Mucosa of descending colon (tissue), 3 donors: Measurements from ENCODE around the gene MYF5. TPM values are rescaled to one million over a fixed set of nuclear protein-coding genes. Genes with fewer than 3 reads are reported as not detected.
A peak's percentile ranks its signal among the peaks of the same experiment; 100 is the strongest.

Experiments
- ATAC-seq: fragments of 200-7000 bp; cut with Tn5 transposase; one replicate; pipeline ENCODE4 v1.9.1; 2020; ENCODE audit warnings: mild to moderate bottlenecking, moderate library complexity
- DNase-seq, 3 donors: peaks; one replicate each; pipeline ENCODE4 v3.0.0-alpha.2; 2020
- H3K36me3 ChIP-seq: fragments of 200-600 bp; one replicate; pipeline ENCODE4 v1.8.0; 2021; ENCODE audit warnings: low read depth, mild to moderate bottlenecking
- H3K4me1 ChIP-seq: fragments of 200-600 bp; one replicate; pipeline ENCODE4 v1.8.0; 2021; ENCODE audit warnings: low read depth, mild to moderate bottlenecking
- H3K4me3 ChIP-seq: fragments of 200-600 bp; one replicate; pipeline ENCODE4 v1.8.0; 2021; ENCODE audit warnings: mild to moderate bottlenecking
- H3K9me3 ChIP-seq: fragments of 200-600 bp; one replicate; pipeline ENCODE4 v1.8.0; 2021; ENCODE audit warnings: mild to moderate bottlenecking
- CTCF ChIP-seq: fragments of 200-600 bp; IDR thresholded peaks from one replicate; pipeline ENCODE4 v1.8.0; 2022; ENCODE audit warnings: antibody characterized with exemption, mild to moderate bottlenecking
- intact Hi-C, 2 donors: fragments of 100-400 bp; cut with DNase I in 1 of 2; cut with micrococcal nuclease in 1 of 2; formaldehyde crosslinking; loops; one replicate each; pipeline versions ENCODE4 v1.11.0 to v1.11.1; 2022; cut with DNase I, micrococcal nuclease
- total RNA-seq, 3 donors: library from RNA; stranded (reverse); fragmentation: NEBNext Ultra II Directional in 2 of 3; extraction: Animal tissue kit (Norgen Biotek cat#: 25700) in 2 of 3; gene quantifications; one replicate each; pipeline versions ENCODE4 v1.2.1 to v1.2.4, GENCODE V29; 2021 to 2023
- donor health status: DM: no; HTN: no; CAD: no; lungs with moderate emphysema.
- donor health status: DM: no; HTN: no; CAD: no.
- donor health status: DM: no; HTN: yes; CAD: no.

The MYF5 gene
- total RNA-seq, 3 donors from 2014 or later = not detected

DNA sequence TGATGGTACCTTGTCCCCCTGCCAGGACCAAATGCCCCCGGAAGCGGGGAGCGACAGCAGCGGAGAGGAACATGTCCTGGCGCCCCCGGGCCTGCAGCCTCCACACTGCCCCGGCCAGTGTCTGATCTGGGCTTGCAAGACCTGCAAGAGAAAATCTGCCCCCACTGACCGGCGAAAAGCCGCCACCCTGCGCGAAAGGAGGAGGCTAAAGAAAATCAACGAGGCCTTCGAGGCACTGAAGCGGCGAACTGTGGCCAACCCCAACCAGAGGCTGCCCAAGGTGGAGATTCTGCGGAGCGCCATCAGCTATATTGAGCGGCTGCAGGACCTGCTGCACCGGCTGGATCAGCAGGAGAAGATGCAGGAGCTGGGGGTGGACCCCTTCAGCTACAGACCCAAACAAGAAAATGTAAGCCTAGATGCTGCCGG, 8.9 kb upstream of the MYF5 start:
- no peaks in the 10 kb centered on the region for H3K36me3 ChIP-seq

DNA sequence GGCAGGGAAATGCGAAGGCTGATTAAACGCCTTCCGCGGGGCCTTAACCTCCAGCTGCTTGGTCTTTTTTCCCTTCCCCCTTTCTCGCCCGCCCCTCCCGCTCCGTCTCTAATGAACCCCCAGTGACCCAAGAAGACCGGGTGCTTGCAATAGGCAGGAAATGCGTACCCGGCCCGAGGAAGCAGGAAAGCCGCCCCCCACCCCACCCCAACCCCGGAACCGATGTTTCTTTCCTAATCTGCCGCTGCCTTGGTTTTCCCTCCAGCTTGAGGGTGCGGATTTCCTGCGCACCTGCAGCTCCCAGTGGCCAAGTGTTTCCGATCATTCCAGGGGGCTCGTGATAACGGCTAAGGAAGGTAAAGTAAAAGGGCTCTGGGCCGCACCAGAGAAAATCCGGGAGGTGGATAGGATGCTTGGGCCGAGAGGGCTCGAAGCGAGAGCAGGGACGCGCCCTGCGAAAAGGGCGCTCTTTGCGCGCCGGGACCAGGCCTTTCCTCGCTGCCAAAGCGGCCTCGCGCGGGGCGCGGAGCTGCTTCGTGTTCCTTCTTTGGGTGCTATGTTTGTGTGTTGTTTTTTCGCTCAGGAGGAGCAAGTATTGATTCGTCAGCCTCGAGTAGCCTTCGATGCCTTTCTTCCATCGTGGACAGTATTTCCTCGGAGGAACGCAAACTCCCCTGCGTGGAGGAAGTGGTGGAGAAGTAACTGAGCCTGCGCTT, 8.3 kb upstream of the MYF5 start:
- Histone ChIP-seq H3K4me1 (no peaks in the 10 kb centered on the region), H3K9me3 (no peaks in the 10 kb centered on the region), H3K4me3 (no peak overlapping the region), H3K36me3 (no peaks in the 10 kb centered on the region)
- TF ChIP-seq CTCF = no peak
- ATAC-seq (no peak), DNase-seq (no peak)
- intact Hi-C loops = no loop called here

More for the DNA sequence above, 8.9 kb upstream of the MYF5 start:
- DNase-seq = peak in 1 of 3 donors; percentile 33
- Histone ChIP-seq H3K4me3 (no peak overlapping the region), H3K9me3 (no peaks in the 10 kb centered on the region), H3K4me1 (no peaks in the 10 kb centered on the region)
- no peak for ATAC-seq
- no peak for TF ChIP-seq CTCF
- intact Hi-C loops = no loop called here

DNA sequence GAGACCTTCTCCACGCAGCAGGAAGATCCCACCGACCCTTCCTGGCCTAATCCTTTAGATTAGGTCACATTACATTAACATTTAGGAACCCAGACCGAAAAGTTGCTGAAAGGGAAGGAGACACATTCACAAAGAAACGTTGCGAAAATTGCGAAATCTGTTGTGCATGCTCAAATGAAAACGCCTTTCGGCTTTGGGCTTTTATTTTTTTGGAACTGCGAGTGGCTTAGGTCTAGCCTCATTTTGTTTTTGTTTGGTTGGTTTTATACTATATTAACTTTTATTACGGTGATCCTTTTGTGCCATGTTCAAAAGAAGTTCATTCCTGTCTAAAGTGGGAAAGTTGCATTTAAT, 7.8 kb upstream of the MYF5 start:
- no peak overlapping the region for H3K4me3 ChIP-seq
- ATAC-seq (no peak), DNase-seq (no peak)
- TF ChIP-seq CTCF = no peak
- H3K36me3 ChIP-seq = no peaks in the 10 kb centered on the region
- intact Hi-C loops = no loop called here
- no peaks in the 10 kb centered on the region for H3K9me3 ChIP-seq
- no peaks in the 10 kb centered on the region for H3K4me1 ChIP-seq

- no peak for TF ChIP-seq CTCF
- intact Hi-C loops = no loop called here
- Histone ChIP-seq H3K4me3 (no peak overlapping the region), H3K4me1 (no peaks in the 10 kb centered on the region), H3K9me3 (no peaks in the 10 kb centered on the region), H3K36me3 (no peaks in the 10 kb centered on the region)
- no peak for DNase-seq
- ATAC-seq = no peak
These were observed 6.6 kb upstream of the MYF5 start for GRCh38 chr12:80709811-80710726.

- DNase-seq (no peak), ATAC-seq (no peak)
- intact Hi-C loops = no loop called here
- no peak overlapping the region for H3K4me3 ChIP-seq
- H3K9me3 ChIP-seq = no peaks in the 10 kb centered on the region
- TF ChIP-seq CTCF = no peak
- no peaks in the 10 kb centered on the region for H3K36me3 ChIP-seq
- no peaks in the 10 kb centered on the region for H3K4me1 ChIP-seq
These were observed 5.8 kb upstream of the MYF5 start for GRCh38 chr12:80710727-80711449.
